Activated naive CD8-positive, alpha-beta T cell treated with anti-CD3 and anti-CD28 coated beads for 36 hours (primary cell): ENCODE measurements around the gene ELL2. TPM values are rescaled to one million over a fixed set of nuclear protein-coding genes. Genes with fewer than 3 reads are reported as not detected.
"Not testable (repeated sequence)": the region's sequence is repeated elsewhere in the genome, so short reads cannot be mapped to it uniquely, and the experiment has no call there.

Experiments used
- DNase-seq: peaks from one replicate; pipeline ENCODE4 v3.0.0; 2021
- H3K27ac Mint-ChIP-seq: one replicate; pipeline ENCODE4 v1.8.0; 2022; ENCODE audit warnings: mild to moderate bottlenecking, moderate library complexity, mixed read lengths
- H3K27me3 Mint-ChIP-seq: one replicate; pipeline ENCODE4 v1.8.0; 2022; ENCODE audit warnings: mild to moderate bottlenecking, mixed read lengths
- H3K36me3 Mint-ChIP-seq: one replicate; pipeline ENCODE4 v1.8.0; 2021; ENCODE audit warnings: mild to moderate bottlenecking, mixed read lengths
- H3K4me1 Mint-ChIP-seq: one replicate; pipeline ENCODE4 v1.8.0; 2021; ENCODE audit warnings: mixed read lengths
- H3K4me3 Mint-ChIP-seq: one replicate; pipeline ENCODE4 v1.8.0; 2022; ENCODE audit warnings: mild to moderate bottlenecking, moderate library complexity, mixed read lengths
- H3K9me3 Mint-ChIP-seq: one replicate; pipeline ENCODE4 v1.8.0; 2022; ENCODE audit warnings: mixed read lengths
- total RNA-seq, 2 experiments: library from RNA; stranded (reverse); gene quantifications; one replicate each; pipeline ENCODE4 v1.2.3, GENCODE V29; 2021

Gene ELL2
- total RNA-seq, 2 experiments from 2014 or later: 41.9 to 45.6 TPM

- H3K27me3 Mint-ChIP-seq: no peaks in the 10 kb centered on the region
Measured at GRCh38 chr5:95919658-95920057, 42.0 kb downstream of the ELL2 start.

GRCh38 chr5:95918421-95919006 lies 43.1 kb downstream of the ELL2 start:
- H3K9me3 Mint-ChIP-seq: no peaks in the 10 kb centered on the region
- peaks cover 7% of the 10 kb centered on the region for H3K4me1 Mint-ChIP-seq
- no peak overlapping the region for H3K27ac Mint-ChIP-seq
- peaks cover 11% of the 10 kb centered on the region for H3K36me3 Mint-ChIP-seq
- H3K4me3 Mint-ChIP-seq: no peak overlapping the region
- no peak for DNase-seq
- no peaks in the 10 kb centered on the region for H3K27me3 Mint-ChIP-seq

More at GRCh38 chr5:95919658-95920057, 42.0 kb downstream of the ELL2 start:
- Mint-ChIP-seq H3K36me3 (peaks cover 11% of the 10 kb centered on the region), H3K27ac (no peak overlapping the region), H3K4me3 (no peak overlapping the region), H3K9me3 (no peaks in the 10 kb centered on the region), H3K4me1 (peaks cover 9% of the 10 kb centered on the region)
- DNase-seq: no peak

GRCh38 chr5:95917207-95917606 lies 44.4 kb downstream of the ELL2 start:
- DNase-seq: no peak
- H3K4me3 Mint-ChIP-seq: no peak overlapping the region
- peaks cover 16% of the 10 kb centered on the region for H3K36me3 Mint-ChIP-seq
- H3K4me1 Mint-ChIP-seq: peaks cover 7% of the 10 kb centered on the region
- no peak overlapping the region for H3K27ac Mint-ChIP-seq
- no peaks in the 10 kb centered on the region for H3K27me3 Mint-ChIP-seq
- H3K9me3 Mint-ChIP-seq: no peaks in the 10 kb centered on the region

GRCh38 chr5:95916687-95917085 lies 45.0 kb downstream of the ELL2 start:
- Mint-ChIP-seq H3K27ac (no peak overlapping the region), H3K4me3 (no peak overlapping the region), H3K4me1 (peaks cover 7% of the 10 kb centered on the region), H3K27me3 (no peaks in the 10 kb centered on the region), H3K9me3 (no peaks in the 10 kb centered on the region), H3K36me3 (peaks cover 16% of the 10 kb centered on the region)
- DNase-seq: no peak

- Mint-ChIP-seq H3K27me3 (no peaks in the 10 kb centered on the region), H3K27ac (no peak overlapping the region), H3K4me1 (peaks cover 7% of the 10 kb centered on the region), H3K4me3 (no peak overlapping the region), H3K36me3 (peaks cover 20% of the 10 kb centered on the region), H3K9me3 (no peaks in the 10 kb centered on the region)
- no peak for DNase-seq
Measured at GRCh38 chr5:95915999-95916686, 45.5 kb downstream of the ELL2 start.

GRCh38 chr5:95913663-95914062 lies 48.0 kb downstream of the ELL2 start:
- peaks cover 7% of the 10 kb centered on the region for H3K4me1 Mint-ChIP-seq
- no peaks in the 10 kb centered on the region for H3K27me3 Mint-ChIP-seq
- H3K4me3 Mint-ChIP-seq: no peak overlapping the region
- DNase-seq: no peak
- H3K36me3 Mint-ChIP-seq: peaks cover 27% of the 10 kb centered on the region
- no peaks in the 10 kb centered on the region for H3K9me3 Mint-ChIP-seq
- no peak overlapping the region for H3K27ac Mint-ChIP-seq

GRCh38 chr5:95912029-95912428 lies 49.6 kb downstream of the ELL2 start:
- no peak for DNase-seq
- H3K36me3 Mint-ChIP-seq: peaks cover 27% of the 10 kb centered on the region
- H3K27ac Mint-ChIP-seq: no peak overlapping the region
- no peak overlapping the region for H3K4me3 Mint-ChIP-seq
- H3K27me3 Mint-ChIP-seq: no peaks in the 10 kb centered on the region
- H3K4me1 Mint-ChIP-seq: peaks cover 10% of the 10 kb centered on the region
- no peaks in the 10 kb centered on the region for H3K9me3 Mint-ChIP-seq

- H3K4me3 Mint-ChIP-seq: no peak overlapping the region
- H3K27ac Mint-ChIP-seq: no peak overlapping the region
- H3K27me3 Mint-ChIP-seq: no peaks in the 10 kb centered on the region
- peaks cover 26% of the 10 kb centered on the region for H3K36me3 Mint-ChIP-seq
- H3K9me3 Mint-ChIP-seq: no peaks in the 10 kb centered on the region
- H3K4me1 Mint-ChIP-seq: peaks cover 3% of the 10 kb centered on the region
- no peak for DNase-seq
Measured at GRCh38 chr5:95910521-95910920, 51.1 kb downstream of the ELL2 start.

GRCh38 chr5:95909738-95910137 lies 51.9 kb downstream of the ELL2 start:
- no peak for DNase-seq
- Mint-ChIP-seq H3K9me3 (no peaks in the 10 kb centered on the region), H3K4me1 (peaks cover 3% of the 10 kb centered on the region), H3K36me3 (peaks cover 30% of the 10 kb centered on the region), H3K4me3 (no peak overlapping the region), H3K27me3 (no peaks in the 10 kb centered on the region), H3K27ac (no peak overlapping the region)

GRCh38 chr5:95908799-95909198 lies 52.9 kb downstream of the ELL2 start:
- no peak overlapping the region for H3K27ac Mint-ChIP-seq
- H3K4me1 Mint-ChIP-seq: peaks cover 3% of the 10 kb centered on the region
- H3K9me3 Mint-ChIP-seq: no peaks in the 10 kb centered on the region
- no peaks in the 10 kb centered on the region for H3K27me3 Mint-ChIP-seq
- no peak for DNase-seq
- H3K36me3 Mint-ChIP-seq: peaks cover 33% of the 10 kb centered on the region
- no peak overlapping the region for H3K4me3 Mint-ChIP-seq

- Mint-ChIP-seq H3K4me3 (no peak overlapping the region), H3K4me1 (peaks cover 3% of the 10 kb centered on the region), H3K27ac (no peak overlapping the region), H3K36me3 (peaks cover 28% of the 10 kb centered on the region), H3K27me3 (no peaks in the 10 kb centered on the region), H3K9me3 (no peaks in the 10 kb centered on the region)
- no peak for DNase-seq
Measured at GRCh38 chr5:95907740-95908706, 53.6 kb downstream of the ELL2 start.

- Mint-ChIP-seq H3K9me3 (no peaks in the 10 kb centered on the region), H3K4me1 (peaks cover 4% of the 10 kb centered on the region), H3K27ac (no peak overlapping the region), H3K27me3 (no peaks in the 10 kb centered on the region), H3K36me3 (peaks cover 28% of the 10 kb centered on the region), H3K4me3 (no peak overlapping the region)
- DNase-seq: no peak
Measured at GRCh38 chr5:95907067-95907705, 54.5 kb downstream of the ELL2 start.

GRCh38 chr5:95906398-95906797 lies 55.3 kb downstream of the ELL2 start:
- H3K4me3 Mint-ChIP-seq, DNase-seq, H3K27me3 Mint-ChIP-seq, H3K27ac Mint-ChIP-seq, H3K4me1 Mint-ChIP-seq, H3K9me3 Mint-ChIP-seq: not testable (repeated sequence)
- peaks cover 24% of the 10 kb centered on the region for H3K36me3 Mint-ChIP-seq

- Mint-ChIP-seq H3K4me3 (no peak overlapping the region), H3K4me1 (peaks cover 9% of the 10 kb centered on the region), H3K36me3 (peaks cover 19% of the 10 kb centered on the region), H3K9me3 (no peaks in the 10 kb centered on the region), H3K27ac (no peak overlapping the region), H3K27me3 (no peaks in the 10 kb centered on the region)
- DNase-seq: no peak
Measured at GRCh38 chr5:95904827-95905226, 56.8 kb downstream of the ELL2 start.

GRCh38 chr5:95903838-95904237 lies 57.8 kb downstream of the ELL2 start:
- Mint-ChIP-seq H3K4me3 (no peak overlapping the region), H3K27ac (no peak overlapping the region), H3K9me3 (no peaks in the 10 kb centered on the region), H3K27me3 (no peaks in the 10 kb centered on the region), H3K4me1 (peaks cover 9% of the 10 kb centered on the region), H3K36me3 (peaks cover 18% of the 10 kb centered on the region)
- DNase-seq: no peak
